Measurements from ENCODE around the gene WDR54. TPM values are rescaled to one million over a fixed set of nuclear protein-coding genes. Genes with fewer than 3 reads are reported as not detected.
"Not testable (repeated sequence)": the region's sequence is repeated elsewhere in the genome, so short reads cannot be mapped to it uniquely, and the experiment has no call there.

The WDR54 gene
- total and polyA plus RNA-seq, 12 donors, result 6.4 to 23.9 (median 14.5) TPM

DNA sequence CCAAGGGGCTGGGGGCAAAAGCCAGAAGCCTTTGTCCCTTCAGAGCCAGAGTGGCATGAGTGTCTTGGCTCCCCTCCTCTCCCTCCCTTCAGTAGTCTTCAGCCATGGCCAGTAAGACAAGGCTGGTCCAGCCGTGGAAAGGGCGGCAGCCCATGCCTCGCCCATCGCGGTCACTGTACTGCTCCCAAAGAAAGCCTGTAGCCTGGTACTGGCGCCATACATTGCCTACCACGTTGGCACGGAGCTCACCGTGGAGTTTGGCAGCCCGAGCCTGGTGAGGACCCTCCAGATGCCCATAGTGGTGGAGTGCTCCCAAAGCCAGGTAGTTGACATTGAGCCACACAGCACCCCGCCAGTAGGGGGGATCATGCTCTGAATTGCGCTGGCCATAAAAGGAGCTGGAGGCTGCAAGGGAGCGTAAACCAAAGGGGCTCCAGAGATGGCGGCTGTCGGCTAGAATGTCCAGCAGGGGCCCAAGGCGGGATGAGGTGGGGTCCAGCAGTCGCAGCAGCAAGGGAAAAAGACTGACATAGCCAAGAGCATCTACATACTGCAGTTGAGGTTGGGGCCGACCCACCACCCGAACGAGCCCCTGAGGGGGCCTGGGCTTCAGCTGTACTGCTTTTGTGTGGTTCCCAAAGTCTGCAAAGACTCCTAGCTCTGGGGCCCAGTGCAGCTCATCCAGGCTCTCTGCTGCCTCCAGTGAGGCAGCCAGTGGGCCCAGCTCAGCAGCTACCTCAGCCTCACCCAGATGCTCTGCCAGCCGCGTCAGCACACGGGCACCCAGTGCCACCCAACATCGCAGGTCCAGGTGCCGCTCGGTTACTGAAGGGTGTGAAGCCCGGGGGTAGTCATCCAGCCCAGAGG lies 39.9 kb downstream of the WDR54 start:
- TF ChIP-seq POLR2A (IDR thresholded peaks at IDR 0.05), result no peak
- TF ChIP-seq, protein P1, sequence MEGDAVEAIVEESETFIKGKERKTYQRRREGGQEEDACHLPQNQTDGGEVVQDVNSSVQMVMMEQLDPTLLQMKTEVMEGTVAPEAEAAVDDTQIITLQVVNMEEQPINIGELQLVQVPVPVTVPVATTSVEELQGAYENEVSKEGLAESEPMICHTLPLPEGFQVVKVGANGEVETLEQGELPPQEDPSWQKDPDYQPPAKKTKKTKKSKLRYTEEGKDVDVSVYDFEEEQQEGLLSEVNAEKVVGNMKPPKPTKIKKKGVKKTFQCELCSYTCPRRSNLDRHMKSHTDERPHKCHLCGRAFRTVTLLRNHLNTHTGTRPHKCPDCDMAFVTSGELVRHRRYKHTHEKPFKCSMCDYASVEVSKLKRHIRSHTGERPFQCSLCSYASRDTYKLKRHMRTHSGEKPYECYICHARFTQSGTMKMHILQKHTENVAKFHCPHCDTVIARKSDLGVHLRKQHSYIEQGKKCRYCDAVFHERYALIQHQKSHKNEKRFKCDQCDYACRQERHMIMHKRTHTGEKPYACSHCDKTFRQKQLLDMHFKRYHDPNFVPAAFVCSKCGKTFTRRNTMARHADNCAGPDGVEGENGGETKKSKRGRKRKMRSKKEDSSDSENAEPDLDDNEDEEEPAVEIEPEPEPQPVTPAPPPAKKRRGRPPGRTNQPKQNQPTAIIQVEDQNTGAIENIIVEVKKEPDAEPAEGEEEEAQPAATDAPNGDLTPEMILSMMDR (IDR thresholded peaks at IDR 0.05), result peak in 1 of 6 experiments; percentile 17
- peaks cover 13 to 32% of the 10 kb centered on the region in 2 donors for H3K4me1 ChIP-seq (replicated peaks in 1 of 2)
- DNase-seq, result no peak
- H3K27me3 ChIP-seq, result no peaks in the 10 kb centered on the region
- 89 to 96% (median 92%) methylated on average over 18 to 27 of the region's 27 CpGs for WGBS, 4 donors
- H3K27ac ChIP-seq, result no peak overlapping the region
- H3K4me3 ChIP-seq, result no peak overlapping the region
- intact Hi-C loops (cut with DNase I), result no loop called here
- H3K9me3 ChIP-seq (replicated peaks in 1 of 3), result no peaks in the 10 kb centered on the region
- peaks cover 0 to 20% of the 10 kb centered on the region in 2 donors for H3K36me3 ChIP-seq (replicated peaks in 1 of 2)

- peaks cover 13 to 25% of the 10 kb centered on the region in 2 donors for H3K4me1 ChIP-seq (replicated peaks in 1 of 2)
- WGBS, 4 donors, result 90 to 92% (median 91%) methylated on average over 14 to 20 of the region's 20 CpGs
- H3K9me3 ChIP-seq (replicated peaks in 1 of 3), result no peaks in the 10 kb centered on the region
- peaks cover 0 to 20% of the 10 kb centered on the region in 2 donors for H3K36me3 ChIP-seq (replicated peaks in 1 of 2)
- H3K4me3 ChIP-seq, result no peak overlapping the region
- H3K27me3 ChIP-seq, result no peaks in the 10 kb centered on the region
- intact Hi-C loops (cut with DNase I), result no loop called here
- DNase-seq, result no peak
- TF ChIP-seq, protein P1 (IDR thresholded peaks at IDR 0.05), result no peak
- no peak for TF ChIP-seq POLR2A (IDR thresholded peaks at IDR 0.05)
- H3K27ac ChIP-seq, result no peak overlapping the region
Observed at GRCh38 chr2:74462054-74462785, 40.7 kb downstream of the WDR54 start.

DNA sequence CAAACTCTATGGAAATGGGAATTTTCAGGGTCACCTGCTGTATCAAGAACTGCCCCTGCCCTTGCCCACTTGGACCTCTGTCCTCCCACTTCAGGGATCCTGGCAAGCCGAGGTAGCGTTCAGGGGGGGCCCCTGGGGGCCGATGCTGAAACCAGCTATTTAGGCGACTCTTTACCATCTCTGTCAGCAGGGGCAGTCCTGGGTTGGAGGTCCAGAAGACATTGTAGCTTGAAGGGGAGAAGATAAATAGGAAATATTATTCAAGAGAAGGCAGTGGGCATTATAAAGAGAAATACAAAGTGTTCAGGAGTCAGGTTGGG lies 41.2 kb downstream of the WDR54 start:
- no peak for DNase-seq
- no peak overlapping the region for H3K4me3 ChIP-seq
- peaks cover 13 to 25% of the 10 kb centered on the region in 2 donors for H3K4me1 ChIP-seq (replicated peaks in 1 of 2)
- H3K27ac ChIP-seq, result no peak overlapping the region
- H3K9me3 ChIP-seq (replicated peaks in 1 of 3), result no peaks in the 10 kb centered on the region
- H3K36me3 ChIP-seq (replicated peaks in 1 of 2), result peaks cover 0 to 20% of the 10 kb centered on the region in 2 donors
- intact Hi-C loops (cut with DNase I), result no loop called here
- no peaks in the 10 kb centered on the region for H3K27me3 ChIP-seq
- WGBS, 4 donors, result 74 to 89% (median 79%) methylated on average over 4 of the region's 4 CpGs
- TF ChIP-seq, protein P1 (IDR thresholded peaks at IDR 0.05), result no peak
- TF ChIP-seq POLR2A (IDR thresholded peaks at IDR 0.05), result no peak

- TF ChIP-seq, protein P1 (IDR thresholded peaks at IDR 0.05), result no peak
- no peak for TF ChIP-seq POLR2A (IDR thresholded peaks at IDR 0.05)
- Histone ChIP-seq H3K36me3 (replicated peaks in 1 of 2) (peaks cover 0 to 20% of the 10 kb centered on the region in 2 donors), H3K4me1 (replicated peaks in 1 of 2) (peaks cover 6 to 17% of the 10 kb centered on the region in 2 donors), H3K9me3 (replicated peaks in 1 of 3) (no peaks in the 10 kb centered on the region), H3K4me3 (peak overlapping the region; percentile 66 to 98 (median 90)), H3K27ac (peak overlapping the region in 3 of 5 donors; percentile 84 to 88 (median 87)), H3K27me3 (no peaks in the 10 kb centered on the region)
- intact Hi-C loops (cut with DNase I), result no loop called here
- 0 to 5% (median 4%) methylated on average over 4 to 13 of the region's 13 CpGs for WGBS, 4 donors
- no peak for DNase-seq
Observed at GRCh38 chr2:74464406-74464805, 42.9 kb downstream of the WDR54 start.

DNA sequence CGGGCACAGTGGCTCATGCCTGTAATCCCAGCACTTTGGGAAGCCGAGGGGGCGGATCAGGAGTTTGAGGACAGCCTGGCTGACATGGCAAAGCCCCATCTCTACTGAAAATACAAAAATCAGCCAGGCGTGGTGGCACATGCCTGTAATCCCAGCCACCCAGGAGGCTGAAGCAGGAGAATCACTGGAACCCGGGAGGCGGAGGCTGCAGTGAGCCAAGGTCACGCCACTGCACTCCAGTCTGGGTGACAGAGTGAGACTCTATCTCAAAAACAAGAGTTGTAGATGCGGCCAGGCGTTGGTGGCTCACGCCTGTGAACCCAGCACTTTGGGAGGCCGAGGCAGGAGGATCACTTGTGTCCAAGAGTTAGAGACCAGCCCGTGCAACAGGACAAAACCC lies 49.2 kb downstream of the WDR54 start:
- DNase-seq; H3K4me3 ChIP-seq; H3K27me3 ChIP-seq; H3K9me3 ChIP-seq (replicated peaks in 1 of 3); intact Hi-C loops (cut with DNase I): not testable (repeated sequence)
- Histone ChIP-seq H3K36me3 (replicated peaks in 1 of 2) (peaks cover 0 to 15% of the 10 kb centered on the region in 2 donors), H3K27ac (peak overlapping the region in 1 of 5 donors; percentile 27), H3K4me1 (replicated peaks in 1 of 2) (peaks cover 9 to 21% of the 10 kb centered on the region in 2 donors)
- 87 to 91% (median 89%) methylated on average over 8 to 12 of the region's 12 CpGs for WGBS, 4 donors

Data from adrenal gland (tissue), 12 donors.